PC-3 (cell line): Measurements from ENCODE around the gene MBD1.

Source experiments
- CTCF ChIP-seq: fragments of 300-600 bp; sonication (generic); conservative IDR thresholded peaks from 2 replicates; pipeline ENCODE4 v1.5.1; 2017; ENCODE audit warnings: antibody characterized with exemption, low read depth, mild to moderate bottlenecking, low read length
- EZH2 ChIP-seq: fragments of 300-600 bp; sonication (generic); IDR thresholded peaks from one replicate; pipeline ENCODE4 v1.6.1; 2017; ENCODE audit warnings: antibody characterized with exemption, mild to moderate bottlenecking, low read length; ENCODE audit not compliant: unreplicated experiment
- EZH2phosphoT487 ChIP-seq: fragments of 300-600 bp; sonication (generic); IDR thresholded peaks from 2 replicates; pipeline ENCODE4 v1.6.1; 2018; ENCODE audit warnings: mild to moderate bottlenecking, antibody characterized with exemption, low read length, borderline replicate concordance

- no peak for TF ChIP-seq CTCF
- TF ChIP-seq EZH2 = no peak
- TF ChIP-seq EZH2phosphoT487 = no peak
Measured at GRCh38 chr18:50287028-50287440, 5.7 kb upstream of the MBD1 start.
